Measurements from ENCODE around the gene PBXIP1.

PBXIP1 gene

DNA sequence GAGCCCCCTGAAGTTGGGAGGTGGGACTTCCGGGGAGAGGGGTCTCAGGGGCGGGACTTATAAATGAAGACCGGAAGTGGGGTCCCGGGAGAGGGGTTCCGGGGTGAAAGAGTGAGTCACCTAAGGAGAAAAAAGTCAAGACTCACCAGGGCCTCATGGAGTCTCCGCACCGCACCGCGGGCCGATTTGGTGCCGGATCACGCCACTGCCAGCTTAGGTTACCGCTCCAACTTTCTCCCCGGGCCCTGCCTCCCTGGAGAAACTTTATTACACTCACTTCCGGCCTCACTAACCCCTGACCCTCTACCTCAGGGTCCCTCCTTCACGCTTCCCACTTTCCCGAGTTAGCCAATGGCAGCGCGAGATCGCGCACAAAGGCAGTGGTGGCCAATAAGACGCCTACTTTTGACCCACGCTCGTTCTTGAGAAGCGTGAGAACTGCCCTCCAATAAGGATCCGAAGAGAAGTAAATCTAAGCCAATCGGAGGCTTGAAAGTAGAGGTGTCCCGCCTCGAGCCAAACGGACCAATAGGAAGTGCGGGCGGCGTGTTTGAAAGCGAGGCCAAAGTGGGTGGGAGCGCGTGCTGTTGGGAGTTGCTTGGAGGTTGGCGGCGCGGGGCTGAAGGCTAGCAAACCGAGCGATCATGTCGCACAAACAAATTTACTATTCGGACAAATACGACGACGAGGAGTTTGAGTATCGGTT is 18.4 kb upstream of the PBXIP1 start, which contains the start of gene CKS1B:
CKS1B (plus strand) TSS at position 580 of the 706 bp plus-strand sequence; CDS start at position 645, 65 bp downstream.
- peak within 1 kb of the TSS; percentile 84 for H3K27ac ChIP-seq
- TF ChIP-seq ZFX (IDR thresholded peaks at IDR 0.05), result no peak
- no peak for TF ChIP-seq CTCF (conservative IDR thresholded peaks at IDR 0.05)

- peak overlapping the region; percentile 84 for H3K27ac ChIP-seq
- no peak for TF ChIP-seq ZFX (IDR thresholded peaks at IDR 0.05)
- no peak for TF ChIP-seq CTCF (conservative IDR thresholded peaks at IDR 0.05)
Measured at GRCh38 chr1:154973344-154974101, 17.6 kb upstream of the PBXIP1 start.

GRCh38 chr1:154972517-154973343 is 16.8 kb upstream of the PBXIP1 start:
- peak overlapping the region; percentile 84 for H3K27ac ChIP-seq
- TF ChIP-seq ZFX (IDR thresholded peaks at IDR 0.05) (no peak), CTCF (conservative IDR thresholded peaks at IDR 0.05) (no peak)

DNA sequence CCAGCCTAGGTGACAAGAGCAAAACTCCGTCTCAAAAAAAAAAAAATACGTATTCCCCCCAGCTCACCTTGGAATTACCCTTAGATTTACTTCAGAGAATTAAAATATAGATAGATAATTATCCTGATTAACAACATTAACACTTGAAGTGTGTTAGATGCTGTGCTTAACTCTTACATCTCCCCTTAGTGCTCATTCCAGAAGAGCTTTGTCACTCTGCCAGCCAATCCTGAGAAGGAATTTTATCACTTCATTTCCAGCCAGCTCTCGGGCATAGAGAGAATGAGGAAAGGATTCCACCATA is 16.3 kb upstream of the PBXIP1 start:
- TF ChIP-seq CTCF (conservative IDR thresholded peaks at IDR 0.05) (no peak), ZFX (IDR thresholded peaks at IDR 0.05) (no peak)
- peak overlapping the region; percentile 84 for H3K27ac ChIP-seq

- H3K27ac ChIP-seq, result peak overlapping the region; percentile 84
- TF ChIP-seq CTCF (conservative IDR thresholded peaks at IDR 0.05), result no peak
Measured at GRCh38 chr1:154971341-154971998, 15.6 kb upstream of the PBXIP1 start.

- peak within 1 kb of the TSS; percentile 84 for H3K27ac ChIP-seq
- TF ChIP-seq ZFX (IDR thresholded peaks at IDR 0.05) (no peak), CTCF (conservative IDR thresholded peaks at IDR 0.05) (no peak)
Measured at GRCh38 chr1:154970631-154971340, 14.9 kb upstream of the PBXIP1 start, which contains the start of gene SHC1. Gene SHC1, minus strand, starts transcription at chr1:154970747. Its CDS starts 221 bp downstream, at chr1:154970526.
